OCI-LY7 (cell line): Measurements from ENCODE around the gene RIIAD1. TPM values are rescaled to one million over a fixed set of nuclear protein-coding genes. Genes with fewer than 3 reads are reported as not detected.
A peak's percentile ranks its signal among the peaks of the same experiment; 100 is the strongest.

Experiments used
- BruUV-seq: library from RNA; stranded (reverse); fragments of 400-500 nt; replicated peaks from 2 replicates; lab custom pipeline; 2021; lab: Mats Ljungman, UMichigan
- CTCF ChIA-PET: fragments of 300-600 bp; sonication (Branson Sonifier 250); formaldehyde crosslinking; loops from one replicate; lab custom pipeline; 2022; ENCODE audit warnings: antibody characterized with exemption; ENCODE audit not compliant: unreplicated experiment; lab: Charles Lee
- POLR2A ChIA-PET: fragments of 300-600 bp; sonication (Branson Sonifier 250); formaldehyde crosslinking; loops from one replicate; lab custom pipeline; 2022; ENCODE audit warnings: antibody characterized with exemption; lab: Charles Lee
- DNase-seq: peaks from one replicate; pipeline ENCODE4 v3.0.0-alpha.2; 2015; ENCODE audit warnings: low spot score
- H2AFZ ChIP-seq: fragments of 200-600 bp; sonication (generic), shearing (Covaris generic); 2 replicates; pipeline ENCODE4 v1.6.1; 2014; ENCODE audit warnings: mild to moderate bottlenecking, antibody characterized with exemption, low read length, moderate library complexity
- H3K27ac ChIP-seq: fragments of 200-600 bp; sonication (generic); 2 replicates; pipeline ENCODE4 v1.5.1; 2014; ENCODE audit warnings: mixed run types, low read depth, mild to moderate bottlenecking, moderate library complexity, low read length, inconsistent platforms; ENCODE audit not compliant: poor library complexity, severe bottlenecking
- H3K36me3 ChIP-seq: fragments of 200-600 bp; sonication (generic); 2 replicates; pipeline ENCODE4 v1.6.1; 2014; ENCODE audit warnings: mild to moderate bottlenecking, antibody characterized with exemption, low read length, moderate library complexity, mixed read lengths; ENCODE audit not compliant: insufficient read depth
- H3K4me1 ChIP-seq: fragments of 200-600 bp; sonication (generic); 2 replicates; pipeline ENCODE4 v1.5.1; 2014; ENCODE audit warnings: mild to moderate bottlenecking, low read length; ENCODE audit not compliant: insufficient read depth, poor library complexity, severe bottlenecking
- H3K4me2 ChIP-seq: fragments of 200-600 bp; sonication (generic); 2 replicates; pipeline ENCODE4 v1.6.1; 2014; ENCODE audit warnings: mild to moderate bottlenecking, low read length
- H3K4me3 ChIP-seq: fragments of 200-600 bp; sonication (generic); 2 replicates; pipeline ENCODE4 v1.5.1; 2014; ENCODE audit warnings: mild to moderate bottlenecking, low read depth, low read length; ENCODE audit not compliant: poor library complexity, severe bottlenecking
- H3K79me2 ChIP-seq: fragments of 200-600 bp; sonication (generic); 2 replicates; pipeline ENCODE4 v1.6.1; 2016; ENCODE audit warnings: low read depth, mild to moderate bottlenecking, low read length, moderate library complexity, mixed read lengths; ENCODE audit not compliant: insufficient read depth
- H3K9me2 ChIP-seq: fragments of 200-600 bp; sonication (generic); 2 replicates; pipeline ENCODE4 v1.6.1; 2016; ENCODE audit warnings: mild to moderate bottlenecking, low read length, mixed read lengths; ENCODE audit not compliant: insufficient read depth
- H3K9me3 ChIP-seq: fragments of 200-600 bp; sonication (generic); 2 replicates; pipeline ENCODE4 v1.6.1; 2014; ENCODE audit warnings: mild to moderate bottlenecking, mixed run types, low read length, mixed read lengths
- H4K20me1 ChIP-seq: fragments of 200-600 bp; sonication (generic); 2 replicates; pipeline ENCODE4 v1.6.1; 2014; ENCODE audit warnings: mild to moderate bottlenecking, antibody characterized with exemption, low read length, moderate library complexity, mixed read lengths; ENCODE audit not compliant: insufficient read depth
- EZH2phosphoT487 ChIP-seq: fragments of 200-600 bp; sonication (generic); IDR thresholded peaks from 2 replicates; pipeline ENCODE4 v1.6.1; 2018; ENCODE audit warnings: low read depth, borderline replicate concordance, mild to moderate bottlenecking, mixed run types, antibody characterized with exemption, low read length, moderate library complexity, mixed read lengths
- intact Hi-C: fragments of 100-400 bp; cut with micrococcal nuclease; formaldehyde crosslinking; loops from one replicate; pipeline ENCODE4 v1.10.0; 2022; ENCODE audit not compliant: unreplicated experiment
- total RNA-seq, 2 experiments: library from RNA; depleted of rRNA in 1 of 2; stranded (reverse); fragments of >200 nt in 1 of 2; shearing (Covaris generic) in 1 of 2; gene quantifications; 2 replicates each; pipeline ENCODE4 v1.2.3, GENCODE V29; 2014 to 2022
- TF ChIP-seq, protein P1 (sequence below): fragments of 200-600 bp; sonication (generic); conservative IDR thresholded peaks from 2 replicates; pipeline ENCODE4 v1.5.1; 2014; ENCODE audit warnings: mild to moderate bottlenecking, antibody characterized with exemption, low read length, moderate library complexity, mixed read lengths

Gene RIIAD1
- total RNA-seq, 2 experiments from 2014 or later: not detected

DNA sequence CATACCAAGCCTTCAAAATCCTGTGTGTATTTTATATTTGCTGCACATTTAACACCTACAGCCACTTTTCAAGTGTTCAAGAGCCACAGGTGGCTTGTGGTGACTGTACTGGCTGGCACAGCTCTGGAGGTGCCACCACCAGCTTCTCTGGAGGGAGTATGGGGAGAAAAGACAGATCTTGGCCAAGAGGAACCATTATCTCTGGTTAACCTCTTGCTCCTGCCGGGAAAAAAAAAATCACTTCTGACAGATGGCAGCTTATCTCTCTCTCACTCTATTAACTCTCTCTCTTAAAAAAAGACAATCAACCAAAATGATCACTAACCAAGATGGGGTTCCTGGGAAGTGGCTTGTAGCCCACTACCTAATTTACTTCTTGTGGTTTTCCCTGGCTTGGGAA is 1.2 kb upstream of the RIIAD1 start:
- no peaks in the 10 kb centered on the region for H3K9me3 ChIP-seq
- intact Hi-C loops: loop anchor here (5.0 kb wide), 1 partner anchor 128 kb away; no protein-coding TSS in a partner anchor
- H3K9me2 ChIP-seq: no peaks in the 10 kb centered on the region
- no peaks in the 10 kb centered on the region for H3K36me3 ChIP-seq
- peaks cover 16% of the 10 kb centered on the region for H3K4me1 ChIP-seq
- H3K4me3 ChIP-seq: no peak overlapping the region
- H3K79me2 ChIP-seq: no peaks in the 10 kb centered on the region
- CTCF ChIA-PET: interaction anchor here (0.5 kb wide), 1 partner anchor 124 kb away, joined by 5 read pairs; no protein-coding TSS in a partner anchor
- POLR2A ChIA-PET: no interaction called here
- H2AFZ ChIP-seq: peak overlapping the region; percentile 60
- H3K4me2 ChIP-seq: peak overlapping the region; percentile 83; the same call in 1 of the 2 replicates
- BruUV-seq: no TSS peak
- no peak for TF ChIP-seq EZH2phosphoT487
- TF ChIP-seq, protein P1, sequence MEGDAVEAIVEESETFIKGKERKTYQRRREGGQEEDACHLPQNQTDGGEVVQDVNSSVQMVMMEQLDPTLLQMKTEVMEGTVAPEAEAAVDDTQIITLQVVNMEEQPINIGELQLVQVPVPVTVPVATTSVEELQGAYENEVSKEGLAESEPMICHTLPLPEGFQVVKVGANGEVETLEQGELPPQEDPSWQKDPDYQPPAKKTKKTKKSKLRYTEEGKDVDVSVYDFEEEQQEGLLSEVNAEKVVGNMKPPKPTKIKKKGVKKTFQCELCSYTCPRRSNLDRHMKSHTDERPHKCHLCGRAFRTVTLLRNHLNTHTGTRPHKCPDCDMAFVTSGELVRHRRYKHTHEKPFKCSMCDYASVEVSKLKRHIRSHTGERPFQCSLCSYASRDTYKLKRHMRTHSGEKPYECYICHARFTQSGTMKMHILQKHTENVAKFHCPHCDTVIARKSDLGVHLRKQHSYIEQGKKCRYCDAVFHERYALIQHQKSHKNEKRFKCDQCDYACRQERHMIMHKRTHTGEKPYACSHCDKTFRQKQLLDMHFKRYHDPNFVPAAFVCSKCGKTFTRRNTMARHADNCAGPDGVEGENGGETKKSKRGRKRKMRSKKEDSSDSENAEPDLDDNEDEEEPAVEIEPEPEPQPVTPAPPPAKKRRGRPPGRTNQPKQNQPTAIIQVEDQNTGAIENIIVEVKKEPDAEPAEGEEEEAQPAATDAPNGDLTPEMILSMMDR: no peak
- no peak for DNase-seq
- H4K20me1 ChIP-seq: no peaks in the 10 kb centered on the region
- no peak overlapping the region for H3K27ac ChIP-seq

- peaks cover 16% of the 10 kb centered on the region for H3K4me1 ChIP-seq
- H2AFZ ChIP-seq: peak overlapping the region; percentile 60
- peak; percentile 10 for DNase-seq
- peak overlapping the region; percentile 83 for H3K4me2 ChIP-seq
- TF ChIP-seq, protein P1: no peak
- no peak for TF ChIP-seq EZH2phosphoT487
- no peaks in the 10 kb centered on the region for H3K9me3 ChIP-seq
- intact Hi-C loops: loop anchor here (5.0 kb wide), 1 partner anchor 128 kb away; no protein-coding TSS in a partner anchor
- no peak overlapping the region for H3K27ac ChIP-seq
- ChIA-PET POLR2A (interaction anchor here (0.6 kb wide), 2 partner anchors 29 to 79 kb away, joined by 3 to 5 read pairs; no protein-coding TSS in a partner anchor), CTCF (interaction anchor here (0.7 kb wide), 1 partner anchor 278 kb away, joined by 8 read pairs; no protein-coding TSS in a partner anchor)
- H3K79me2 ChIP-seq: no peaks in the 10 kb centered on the region
- no peaks in the 10 kb centered on the region for H3K36me3 ChIP-seq
- BruUV-seq: no TSS peak
- no peaks in the 10 kb centered on the region for H3K9me2 ChIP-seq
- no peaks in the 10 kb centered on the region for H4K20me1 ChIP-seq
- H3K4me3 ChIP-seq: peak overlapping the region; percentile 68
Observed at GRCh38 chr1:151720554-151720953, 768 bp upstream of the RIIAD1 start.

DNA sequence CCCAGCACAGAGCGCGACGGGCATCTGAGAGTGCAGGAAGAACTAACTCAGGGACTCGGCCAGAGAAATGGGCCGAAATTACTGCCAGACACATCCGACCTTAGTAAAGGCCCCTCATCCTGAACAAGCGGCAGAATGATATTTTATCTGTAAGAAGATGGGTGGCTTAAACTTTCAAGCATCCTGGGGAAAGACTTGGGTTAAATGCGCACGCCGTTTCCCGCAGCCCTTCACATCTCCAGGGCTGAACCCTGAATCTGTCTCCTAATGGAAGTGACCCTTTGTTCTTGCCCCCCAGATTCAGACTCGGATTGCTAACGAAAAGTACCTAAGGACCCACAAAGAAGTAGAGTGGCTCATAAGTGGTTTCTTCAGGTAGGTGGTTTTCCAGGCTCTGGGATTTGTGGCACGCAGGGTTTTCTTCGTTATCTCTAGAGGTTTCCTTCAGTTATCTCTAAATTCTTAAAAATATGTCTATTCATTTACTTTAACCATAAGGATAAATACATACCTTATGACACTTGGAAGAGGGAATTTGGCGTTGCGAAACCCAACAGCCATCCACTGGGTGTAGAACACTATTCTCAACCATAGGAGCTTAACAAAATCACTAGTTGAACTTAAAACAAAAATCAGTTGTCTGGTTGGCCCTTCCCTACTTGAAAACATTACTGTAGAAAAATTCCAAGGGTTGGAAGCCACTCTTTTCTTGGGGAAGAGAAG is 627 bp downstream of the RIIAD1 start:
- Histone ChIP-seq H3K4me3 (peak overlapping the region; percentile 68), H3K9me2 (no peaks in the 10 kb centered on the region), H3K9me3 (no peaks in the 10 kb centered on the region), H3K36me3 (no peaks in the 10 kb centered on the region), H3K79me2 (no peaks in the 10 kb centered on the region), H3K27ac (no peak overlapping the region), H2AFZ (peak overlapping the region; percentile 51), H3K4me1 (peaks cover 16% of the 10 kb centered on the region), H4K20me1 (no peaks in the 10 kb centered on the region), H3K4me2 (peak overlapping the region; percentile 83)
- intact Hi-C loops: loop anchor here (5.0 kb wide), 1 partner anchor 130 kb away; no protein-coding TSS in a partner anchor
- no peak for DNase-seq
- TF ChIP-seq, protein P1: peak; percentile 49; the same call in 1 of the 2 replicates
- no peak for TF ChIP-seq EZH2phosphoT487
- ChIA-PET CTCF (no interaction called here), POLR2A (interaction anchor here (0.6 kb wide), 1 partner anchor 237 kb away, joined by 4 read pairs; no protein-coding TSS in a partner anchor)
- BruUV-seq: no TSS peak
